Measurements from ENCODE around the gene TRIM42.

DNA sequence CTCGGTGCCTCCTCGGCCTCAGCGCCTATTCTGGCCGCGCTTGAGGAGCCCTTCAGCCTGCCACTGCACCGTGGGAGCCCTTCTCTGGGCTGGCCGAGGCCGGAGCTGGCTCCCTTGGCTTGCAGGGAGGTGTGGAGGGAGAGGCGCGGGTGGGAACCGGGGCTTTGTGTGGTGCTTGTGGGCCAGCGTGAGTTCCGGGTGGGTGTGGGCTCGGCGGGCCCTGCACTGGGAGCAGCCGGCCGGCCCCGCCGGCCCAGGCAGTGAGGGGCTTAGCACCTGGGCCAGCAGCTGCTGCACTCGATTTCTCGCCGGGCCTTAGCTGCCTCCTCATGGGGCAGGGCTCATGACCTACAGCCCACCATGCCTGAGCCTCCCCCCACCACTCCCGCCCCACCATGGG lies 26.6 kb upstream of the TRIM42 start:
- TF ChIP-seq, protein P1, sequence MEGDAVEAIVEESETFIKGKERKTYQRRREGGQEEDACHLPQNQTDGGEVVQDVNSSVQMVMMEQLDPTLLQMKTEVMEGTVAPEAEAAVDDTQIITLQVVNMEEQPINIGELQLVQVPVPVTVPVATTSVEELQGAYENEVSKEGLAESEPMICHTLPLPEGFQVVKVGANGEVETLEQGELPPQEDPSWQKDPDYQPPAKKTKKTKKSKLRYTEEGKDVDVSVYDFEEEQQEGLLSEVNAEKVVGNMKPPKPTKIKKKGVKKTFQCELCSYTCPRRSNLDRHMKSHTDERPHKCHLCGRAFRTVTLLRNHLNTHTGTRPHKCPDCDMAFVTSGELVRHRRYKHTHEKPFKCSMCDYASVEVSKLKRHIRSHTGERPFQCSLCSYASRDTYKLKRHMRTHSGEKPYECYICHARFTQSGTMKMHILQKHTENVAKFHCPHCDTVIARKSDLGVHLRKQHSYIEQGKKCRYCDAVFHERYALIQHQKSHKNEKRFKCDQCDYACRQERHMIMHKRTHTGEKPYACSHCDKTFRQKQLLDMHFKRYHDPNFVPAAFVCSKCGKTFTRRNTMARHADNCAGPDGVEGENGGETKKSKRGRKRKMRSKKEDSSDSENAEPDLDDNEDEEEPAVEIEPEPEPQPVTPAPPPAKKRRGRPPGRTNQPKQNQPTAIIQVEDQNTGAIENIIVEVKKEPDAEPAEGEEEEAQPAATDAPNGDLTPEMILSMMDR (IDR thresholded peaks at IDR 0.05), result no peak
- no peak for TF ChIP-seq EZH2 (IDR thresholded peaks at IDR 0.05; ENCODE audit: borderline replicate concordance, insufficient read depth, low read depth, low read length, poor library complexity, severe bottlenecking)

Data from B cell (primary cell).